Adrenal gland (tissue), 12 donors: Measurements from ENCODE around the gene CAMKMT. TPM values are rescaled to one million over a fixed set of nuclear protein-coding genes. Genes with fewer than 3 reads are reported as not detected.

Experiments
- DNase-seq, 7 donors: peaks; one replicate each; pipeline ENCODE4 v3.0.0-alpha.2; 2019 to 2020
- H3K27ac ChIP-seq, 5 donors: fragments of 200-600 bp; sonication (generic) in 4 of 5; 1 replicate in 3 of 5; 2 replicates in 2 of 5; pipeline versions ENCODE4 v1.5.1 to v1.8.0; 2016 to 2020; ENCODE audit warnings: mild to moderate bottlenecking in 1 of 5
- H3K27me3 ChIP-seq: fragments of 200-600 bp; 2 replicates; pipeline ENCODE4 v1.8.0; 2021
- H3K36me3 ChIP-seq, 2 donors: fragments of 200-600 bp; replicated peaks in 1 of 2; 1 replicate in 1 of 2; 2 replicates in 1 of 2; pipeline versions ENCODE4 v1.5.1 to v1.8.0; 2018 to 2022
- H3K4me1 ChIP-seq, 2 donors: fragments of 200-600 bp; replicated peaks in 1 of 2; 1 replicate in 1 of 2; 2 replicates in 1 of 2; pipeline versions ENCODE4 v1.5.1 to v1.8.0; 2018 to 2021
- H3K4me3 ChIP-seq, 4 donors: fragments of 200-600 bp; sonication (generic) in 3 of 4; one replicate each; pipeline ENCODE4 v1.5.1; 2016 to 2018
- H3K9me3 ChIP-seq, 3 donors: fragments of 200-600 bp; sonication (generic) in 1 of 3; replicated peaks in 1 of 3; 1 replicate in 2 of 3; 2 replicates in 1 of 3; pipeline versions ENCODE4 v1.5.1 to v1.8.0; 2016 to 2021
- POLR2A ChIP-seq, 2 donors: fragments of 450-650 bp; IDR thresholded peaks; one replicate each; pipeline ENCODE4 v1.6.1; 2017; ENCODE audit warnings: antibody characterized with exemption in 2 of 2, mild to moderate bottlenecking in 2 of 2, moderate library complexity in 1 of 2
- WGBS, 4 donors: extraction: QIAGEN DNeasy Blood & Tissue Kit in 2 of 4; methylation state at CpG; one replicate each; pipeline versions ENCODE4 v1.1.5 to v1.1.7; 2013 to 2017; 5-methylcytosine and 5-hydroxymethylcytosine counted together
- intact Hi-C, 2 donors: fragments of 100-400 bp; cut with DNase I; formaldehyde crosslinking; loops; one replicate each; pipeline versions ENCODE4 v1.14.1 to v1.15.0; 2022 to 2023
- polyA plus RNA-seq, 3 donors: library from polyadenylated mRNA; stranded (reverse); fragments of 200-250 nt in 2 of 3; fragments of 350-450 nt in 1 of 3; fragmentation: Illumina TruSeq in 1 of 3; extraction: RNeasy Lipid Tissue Mini Kit (QIAGEN cat#74804) in 1 of 3; gene quantifications; one replicate each; pipeline ENCODE4 v1.2.3, GENCODE V29; 2013 to 2014
- total RNA-seq, 9 donors: library from RNA; depleted of rRNA in 4 of 9; stranded (reverse); fragments of >200 nt in 4 of 9; fragments of 120-200 nt in 1 of 9; fragmentation: NEBNext Ultra II Directional in 1 of 9; extraction: Animal tissue kit (Norgen Biotek cat#: 25700) in 1 of 9; gene quantifications; one replicate each; pipeline versions ENCODE4 v1.1.0 to v1.2.4, GENCODE V29; 2013 to 2023
- TF ChIP-seq, protein P1 (sequence below), 6 experiments: fragments of 450-650 bp in 4 of 6; fragments of 200-600 bp in 2 of 6; sonication (generic) in 1 of 6; IDR thresholded peaks; 1 replicate in 5 of 6; 2 replicates in 1 of 6; pipeline versions ENCODE4 v1.5.1 to v1.8.0; 2016 to 2021; ENCODE audit warnings: antibody characterized with exemption in 6 of 6, mild to moderate bottlenecking in 2 of 6, moderate library complexity in 1 of 6
- donor health status: healthy with polysubstance abuse.
- donor health status: Bipolar disorder and iron deficiency.
- donor health status: DM: yes; HTN: yes; CAD: no.
- donor health status: DM: no; HTN: no; CAD: no.
- donor health status: DM: no; HTN: no; CAD: no.
- donor health status: DM: yes; HTN: yes; CAD: no.

The CAMKMT gene
- total and polyA plus RNA-seq, 12 donors, result 2.6 to 14.0 (median 8.6) TPM

DNA sequence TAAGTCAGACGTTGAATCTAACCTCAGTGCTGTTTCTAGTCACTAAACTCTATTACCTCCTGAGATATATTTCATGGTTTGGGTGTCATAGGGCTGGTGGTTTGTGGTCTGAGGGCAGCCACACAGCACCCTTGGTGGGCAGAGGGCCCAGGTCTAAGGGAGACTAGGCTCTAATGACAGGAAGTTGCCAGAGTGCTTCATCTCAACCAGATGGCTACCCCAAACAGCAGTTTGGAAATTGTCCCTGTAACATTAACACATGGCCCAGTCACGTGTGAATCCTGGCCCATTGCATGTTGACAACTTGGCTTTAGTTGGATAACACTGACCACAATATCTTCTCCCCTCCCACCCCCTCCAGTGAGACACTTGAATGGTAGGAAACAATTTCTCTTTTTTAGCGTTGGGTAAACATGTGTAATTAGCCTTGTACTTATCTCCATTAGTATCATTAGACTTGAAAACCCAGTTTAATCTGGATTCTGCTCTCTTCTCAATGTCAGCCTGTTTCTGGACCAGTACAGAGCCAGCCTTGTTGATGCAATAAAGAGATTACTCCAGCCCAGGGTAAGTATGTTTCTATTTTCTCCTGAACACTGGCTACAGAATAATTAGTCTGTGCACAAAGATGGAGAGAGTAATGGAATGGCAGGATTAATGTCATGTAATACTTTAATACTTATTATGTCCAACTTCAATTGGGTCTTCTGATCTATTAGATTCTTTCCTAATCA, 392.0 kb downstream of the CAMKMT start:
- WGBS, 4 donors, result 55 to 68% (median 62%) methylated on average over 3 of the region's 3 CpGs
- intact Hi-C loops, result no loop called here
- H3K4me3 ChIP-seq, result no peak overlapping the region
- TF ChIP-seq POLR2A (IDR thresholded peaks at IDR 0.05), result no peak
- TF ChIP-seq, protein P1, sequence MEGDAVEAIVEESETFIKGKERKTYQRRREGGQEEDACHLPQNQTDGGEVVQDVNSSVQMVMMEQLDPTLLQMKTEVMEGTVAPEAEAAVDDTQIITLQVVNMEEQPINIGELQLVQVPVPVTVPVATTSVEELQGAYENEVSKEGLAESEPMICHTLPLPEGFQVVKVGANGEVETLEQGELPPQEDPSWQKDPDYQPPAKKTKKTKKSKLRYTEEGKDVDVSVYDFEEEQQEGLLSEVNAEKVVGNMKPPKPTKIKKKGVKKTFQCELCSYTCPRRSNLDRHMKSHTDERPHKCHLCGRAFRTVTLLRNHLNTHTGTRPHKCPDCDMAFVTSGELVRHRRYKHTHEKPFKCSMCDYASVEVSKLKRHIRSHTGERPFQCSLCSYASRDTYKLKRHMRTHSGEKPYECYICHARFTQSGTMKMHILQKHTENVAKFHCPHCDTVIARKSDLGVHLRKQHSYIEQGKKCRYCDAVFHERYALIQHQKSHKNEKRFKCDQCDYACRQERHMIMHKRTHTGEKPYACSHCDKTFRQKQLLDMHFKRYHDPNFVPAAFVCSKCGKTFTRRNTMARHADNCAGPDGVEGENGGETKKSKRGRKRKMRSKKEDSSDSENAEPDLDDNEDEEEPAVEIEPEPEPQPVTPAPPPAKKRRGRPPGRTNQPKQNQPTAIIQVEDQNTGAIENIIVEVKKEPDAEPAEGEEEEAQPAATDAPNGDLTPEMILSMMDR (IDR thresholded peaks at IDR 0.05), result no peak
- no peaks in the 10 kb centered on the region for H3K36me3 ChIP-seq
- no peak for DNase-seq
- no peaks in the 10 kb centered on the region for H3K4me1 ChIP-seq
- no peaks in the 10 kb centered on the region for H3K9me3 ChIP-seq
- H3K27ac ChIP-seq, result no peak overlapping the region
- no peaks in the 10 kb centered on the region for H3K27me3 ChIP-seq

DNA sequence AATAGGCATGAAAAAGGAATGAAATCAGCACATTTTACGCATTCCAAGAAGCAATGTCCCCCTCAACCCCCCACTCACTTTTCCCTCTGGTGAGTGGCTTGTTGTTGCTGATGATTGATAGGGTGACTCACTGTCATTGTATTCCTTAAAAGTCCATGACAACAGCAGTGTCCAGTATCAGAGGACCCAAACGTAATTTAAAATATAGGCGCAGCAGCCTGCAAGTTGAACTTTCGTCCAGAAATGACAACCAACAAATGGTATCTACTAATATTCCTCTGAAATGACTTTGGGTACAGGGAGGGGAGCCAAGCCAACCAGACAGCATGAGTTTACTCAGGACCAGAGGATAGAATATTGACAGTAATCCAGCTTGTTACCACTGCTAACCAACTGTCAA, 396.8 kb downstream of the CAMKMT start:
- TF ChIP-seq, protein P1 (IDR thresholded peaks at IDR 0.05), result no peak
- no peak for TF ChIP-seq POLR2A (IDR thresholded peaks at IDR 0.05)
- Histone ChIP-seq H3K4me1 (no peaks in the 10 kb centered on the region), H3K36me3 (no peaks in the 10 kb centered on the region), H3K4me3 (no peak overlapping the region), H3K27ac (no peak overlapping the region), H3K9me3 (no peaks in the 10 kb centered on the region), H3K27me3 (no peaks in the 10 kb centered on the region)
- WGBS, 4 donors, result 86 to 89% (median 86%) methylated on average over 4 of the region's 4 CpGs
- no peak for DNase-seq
- intact Hi-C loops, result no loop called here

DNA sequence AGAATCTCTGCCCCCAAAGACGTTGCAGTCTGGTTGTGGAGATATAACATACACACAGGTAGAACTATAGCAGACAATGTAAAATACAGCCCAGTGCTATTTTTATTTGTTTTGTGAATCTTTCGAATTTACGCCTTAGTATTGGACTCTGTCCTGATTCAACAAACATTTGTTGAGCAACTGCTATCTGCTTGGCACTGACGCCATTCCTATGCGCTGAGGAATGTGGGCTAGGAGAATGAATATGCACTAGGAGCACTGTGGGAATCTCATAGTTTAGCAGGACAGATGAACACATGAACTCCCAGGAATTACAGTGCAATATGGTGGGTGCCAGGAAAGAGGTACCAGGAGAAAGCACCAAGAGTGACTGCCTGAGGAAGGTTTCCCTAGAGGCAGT, 398.1 kb downstream of the CAMKMT start:
- Histone ChIP-seq H3K27ac (no peak overlapping the region), H3K4me1 (no peaks in the 10 kb centered on the region), H3K27me3 (no peaks in the 10 kb centered on the region), H3K9me3 (no peaks in the 10 kb centered on the region), H3K36me3 (no peaks in the 10 kb centered on the region), H3K4me3 (no peak overlapping the region)
- no peak for TF ChIP-seq POLR2A (IDR thresholded peaks at IDR 0.05)
- TF ChIP-seq, protein P1 (IDR thresholded peaks at IDR 0.05), result no peak
- no peak for DNase-seq
- WGBS, 4 donors, result 85 to 90% (median 87%) methylated on average over 5 of the region's 5 CpGs
- intact Hi-C loops, result no loop called here

DNA sequence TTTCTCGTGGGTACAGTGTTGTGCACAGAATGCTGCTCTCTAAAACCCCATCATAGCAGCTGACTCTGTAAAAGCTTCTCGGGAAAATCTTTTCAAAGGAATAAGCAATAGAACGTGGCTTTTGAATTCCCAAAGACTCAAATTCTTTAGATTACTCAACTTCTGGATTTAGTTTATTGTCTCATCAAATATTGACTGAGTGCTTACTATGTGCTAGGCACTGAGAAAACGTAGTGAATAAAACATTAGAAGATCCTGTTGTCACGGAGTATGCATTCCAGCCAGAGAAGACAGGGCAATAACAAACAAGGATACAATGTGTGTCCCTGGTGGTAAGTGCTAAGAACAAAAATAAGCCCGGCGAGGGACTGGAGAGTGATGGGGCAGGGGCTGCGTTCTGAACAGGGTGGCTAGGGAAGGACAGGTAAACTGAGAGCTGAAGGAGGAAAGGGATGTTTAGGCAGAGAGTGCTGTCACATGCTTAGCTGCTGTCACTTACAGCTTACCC, 401.6 kb downstream of the CAMKMT start:
- Histone ChIP-seq H3K4me3 (no peak overlapping the region), H3K36me3 (no peaks in the 10 kb centered on the region), H3K27me3 (peaks cover 1% of the 10 kb centered on the region), H3K4me1 (no peaks in the 10 kb centered on the region), H3K9me3 (no peaks in the 10 kb centered on the region), H3K27ac (no peak overlapping the region)
- no peak for DNase-seq
- no peak for TF ChIP-seq POLR2A (IDR thresholded peaks at IDR 0.05)
- TF ChIP-seq, protein P1 (IDR thresholded peaks at IDR 0.05), result no peak
- intact Hi-C loops, result no loop called here
- WGBS, 4 donors, result 62 to 77% (median 71%) methylated on average over 8 of the region's 8 CpGs
